ENCODE data around the gene TOP1.
"Not testable (repeated sequence)": the region's sequence is repeated elsewhere in the genome, so short reads cannot be mapped to it uniquely, and the experiment has no call there.

The TOP1 gene

DNA sequence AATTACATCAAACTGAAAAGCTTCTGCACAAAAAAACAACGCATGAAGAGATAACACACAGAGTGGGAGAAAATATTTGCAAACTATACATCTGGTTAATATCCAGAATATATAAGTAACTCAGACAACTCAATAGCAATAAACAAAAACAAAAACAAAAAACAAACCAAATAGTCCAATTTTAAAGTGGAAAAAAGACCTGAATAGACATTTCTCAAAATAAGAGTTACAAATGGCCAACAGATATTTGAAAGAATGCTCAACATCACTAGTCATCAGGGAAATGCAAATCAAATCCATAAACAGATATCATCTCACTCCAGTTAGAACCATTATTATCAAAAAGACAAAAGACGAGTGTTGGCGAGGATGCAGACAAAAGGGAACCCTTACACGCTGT is 28.8 kb upstream of the TOP1 start:
- ATAC-seq (no peak), DNase-seq (no peak)
- Mint-ChIP-seq H3K4me3 (no peak overlapping the region), H3K4me1 (peaks cover 20% of the 10 kb centered on the region), H3K27ac (no peak overlapping the region), H3K9me3 (no peaks in the 10 kb centered on the region), H3K27me3 (no peaks in the 10 kb centered on the region)

DNA sequence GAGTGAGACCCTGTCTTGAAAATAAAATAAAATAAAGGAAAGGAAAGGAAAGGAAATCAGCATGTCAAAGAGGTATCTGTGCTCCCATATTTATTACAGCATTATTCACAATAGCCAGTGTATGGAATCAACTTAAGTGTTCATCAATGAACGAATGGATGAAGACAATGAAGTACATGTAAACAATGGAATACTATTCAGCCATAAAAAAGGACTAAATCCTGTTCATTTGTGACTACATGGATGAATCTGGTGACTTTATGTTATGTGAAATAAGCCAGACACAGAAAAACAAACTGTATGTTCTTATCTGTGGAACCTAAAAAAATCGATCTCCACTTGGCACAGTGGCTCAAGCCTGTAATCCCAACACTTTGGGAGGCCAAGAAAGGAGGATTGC is 28.0 kb upstream of the TOP1 start:
- no peaks in the 10 kb centered on the region for H3K9me3 Mint-ChIP-seq
- no peak for ATAC-seq
- no peaks in the 10 kb centered on the region for H3K27me3 Mint-ChIP-seq
- no peak overlapping the region for H3K27ac Mint-ChIP-seq
- no peak overlapping the region for H3K4me3 Mint-ChIP-seq
- no peak for DNase-seq
- H3K4me1 Mint-ChIP-seq: peaks cover 20% of the 10 kb centered on the region

DNA sequence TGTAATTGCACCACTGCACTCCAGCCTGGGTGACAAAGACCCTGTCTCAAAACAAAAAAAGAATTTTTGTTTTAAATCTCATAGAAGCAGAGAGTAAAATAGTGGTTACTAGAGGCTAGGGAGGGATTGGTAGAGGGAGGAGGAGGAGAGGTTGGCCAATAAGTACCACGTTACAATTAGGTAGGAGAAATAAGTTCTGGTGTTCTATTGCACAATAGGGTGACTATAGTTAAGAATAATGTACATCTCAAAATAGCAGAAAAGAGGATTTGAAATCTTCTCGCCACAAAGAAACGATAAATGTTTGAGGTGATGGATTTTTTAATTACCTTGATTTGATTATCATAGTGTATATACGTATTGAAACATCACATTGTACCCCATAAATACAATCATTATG is 27.1 kb upstream of the TOP1 start:
- no peaks in the 10 kb centered on the region for H3K27me3 Mint-ChIP-seq
- ATAC-seq (no peak), DNase-seq (no peak)
- peaks cover 20% of the 10 kb centered on the region for H3K4me1 Mint-ChIP-seq
- no peak overlapping the region for H3K4me3 Mint-ChIP-seq
- H3K27ac Mint-ChIP-seq: no peak overlapping the region
- H3K9me3 Mint-ChIP-seq: no peaks in the 10 kb centered on the region

DNA sequence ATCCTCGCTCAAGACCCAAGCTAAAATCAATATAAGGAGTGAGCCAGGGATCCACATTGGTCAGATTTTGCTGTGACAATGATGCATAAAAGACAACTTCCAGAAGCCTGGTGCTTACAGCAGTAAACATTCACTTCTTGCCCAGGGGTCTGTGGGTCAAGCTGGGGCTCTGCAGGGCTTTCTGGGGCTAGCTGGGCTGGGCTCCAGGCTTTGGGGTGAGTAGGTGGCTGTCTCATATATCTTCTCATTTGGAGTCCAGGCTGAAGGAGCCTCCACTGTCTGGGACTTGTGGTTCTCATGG is 25.8 kb upstream of the TOP1 start:
- H3K27ac Mint-ChIP-seq: peak overlapping the region; percentile 95 to 96
- no peak for DNase-seq
- no peaks in the 10 kb centered on the region for H3K27me3 Mint-ChIP-seq
- no peak for ATAC-seq
- peak overlapping the region; percentile 60 for H3K4me3 Mint-ChIP-seq
- no peaks in the 10 kb centered on the region for H3K9me3 Mint-ChIP-seq
- peaks cover 31% of the 10 kb centered on the region for H3K4me1 Mint-ChIP-seq

DNA sequence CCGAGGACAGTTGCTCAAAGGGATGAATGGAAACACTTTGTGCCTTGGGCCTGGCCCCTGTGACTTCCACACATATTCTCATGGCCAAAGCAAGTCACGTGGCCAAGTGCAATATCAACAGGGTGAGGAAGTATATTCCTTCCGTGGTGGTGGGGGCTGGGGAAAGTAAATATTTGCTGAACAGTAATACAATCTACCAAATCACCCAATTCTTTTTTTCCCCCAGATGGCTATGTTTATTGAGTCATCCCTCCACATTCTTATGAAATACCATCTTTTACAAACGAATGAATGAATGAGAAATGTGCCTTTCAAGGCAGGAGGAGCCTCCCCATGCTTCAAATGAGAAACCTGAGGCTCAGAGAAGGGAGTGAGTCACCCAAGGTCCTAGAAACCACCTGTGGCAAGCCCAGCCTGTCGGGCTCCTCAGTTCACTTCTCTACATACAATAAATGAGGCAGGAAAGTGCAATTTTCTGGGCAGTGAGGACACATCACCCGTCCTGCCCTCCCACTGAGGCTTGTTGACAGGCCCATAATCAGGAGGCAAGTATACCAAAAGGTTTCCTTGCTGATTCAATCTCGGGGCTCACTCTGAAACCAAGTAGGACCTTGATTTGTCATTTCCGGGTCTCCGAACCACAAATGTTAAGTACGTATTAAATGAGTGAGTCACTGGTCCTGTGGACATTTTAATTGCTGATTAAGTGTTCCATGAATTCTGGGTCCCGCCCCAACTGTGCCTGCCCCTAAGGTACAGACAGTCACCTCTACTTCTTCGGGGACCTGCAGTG is 25.3 kb upstream of the TOP1 start:
- Mint-ChIP-seq H3K27ac (peak overlapping the region; percentile 95 to 96), H3K27me3 (no peaks in the 10 kb centered on the region), H3K9me3 (no peaks in the 10 kb centered on the region), H3K4me3 (peak overlapping the region; percentile 60), H3K4me1 (peaks cover 36% of the 10 kb centered on the region)
- peak; percentile 96 for ATAC-seq
- DNase-seq: peak; percentile 65 to 89

DNA sequence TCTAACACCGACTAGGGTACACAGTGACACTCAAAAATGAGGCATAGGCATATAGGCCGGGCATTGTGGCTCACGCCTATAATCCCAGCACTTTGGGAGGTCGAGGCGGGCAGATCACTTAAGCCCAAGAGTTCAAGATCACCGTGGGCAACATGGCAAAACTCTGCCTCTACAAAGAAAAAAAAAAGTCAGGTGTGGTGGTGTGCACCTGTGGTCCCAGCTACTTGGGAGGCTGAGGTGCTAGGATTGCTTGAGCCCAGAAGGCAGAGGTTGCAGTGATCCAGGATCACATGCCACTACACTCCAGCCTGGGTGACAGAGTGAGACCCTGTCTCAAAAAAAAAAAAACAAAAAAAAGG is 24.7 kb upstream of the TOP1 start:
- Mint-ChIP-seq H3K27ac (peak overlapping the region; percentile 95 to 96), H3K4me1 (peaks cover 41% of the 10 kb centered on the region), H3K4me3 (peak overlapping the region; percentile 57 to 60)
- ATAC-seq, H3K27me3 Mint-ChIP-seq, H3K9me3 Mint-ChIP-seq, DNase-seq: not testable (repeated sequence)

DNA sequence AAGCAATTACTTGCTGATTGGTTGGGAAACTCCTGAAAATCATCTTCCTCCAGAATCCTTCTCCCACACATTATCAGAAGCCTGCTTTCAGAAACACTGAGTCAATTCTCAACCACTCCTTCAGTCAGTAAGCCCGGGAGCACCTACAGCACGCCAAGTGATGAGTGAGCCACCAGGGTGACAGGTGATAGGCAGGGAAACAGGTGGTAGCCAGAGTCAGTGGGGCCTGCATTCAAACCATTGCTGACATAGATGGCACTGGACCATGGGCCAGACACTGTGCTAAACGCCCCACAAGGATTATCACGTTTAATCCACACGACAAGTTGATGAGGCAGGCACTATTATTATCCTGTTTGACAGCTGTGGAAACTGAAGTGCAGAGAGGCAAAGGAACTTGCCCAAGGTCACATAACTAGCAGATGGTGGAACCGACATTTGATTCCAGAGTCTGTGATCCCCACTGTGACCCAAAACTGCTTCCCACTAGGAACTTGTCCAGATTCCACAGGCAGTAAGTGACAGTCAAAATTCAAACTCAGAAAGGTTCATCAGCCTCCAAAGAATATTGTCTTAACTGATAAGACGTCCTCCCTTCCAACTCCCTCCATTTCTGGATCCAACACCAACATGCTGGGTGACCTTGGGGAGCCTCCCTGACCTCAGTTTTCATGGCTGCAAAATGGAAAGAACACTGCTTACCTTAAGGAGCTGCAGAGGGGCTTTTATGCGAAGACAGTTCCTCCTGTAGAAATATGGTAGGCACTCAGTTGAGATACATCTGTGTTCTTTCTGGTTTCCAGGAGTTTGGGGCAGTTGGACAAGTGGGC is 23.9 kb upstream of the TOP1 start:
- DNase-seq (peak in 1 of 2 donors; percentile 18), ATAC-seq (no peak)
- Mint-ChIP-seq H3K4me3 (no peak overlapping the region), H3K9me3 (no peaks in the 10 kb centered on the region), H3K4me1 (peaks cover 41% of the 10 kb centered on the region), H3K27me3 (no peaks in the 10 kb centered on the region), H3K27ac (peak overlapping the region in 1 of 2 donors; percentile 25)

DNA sequence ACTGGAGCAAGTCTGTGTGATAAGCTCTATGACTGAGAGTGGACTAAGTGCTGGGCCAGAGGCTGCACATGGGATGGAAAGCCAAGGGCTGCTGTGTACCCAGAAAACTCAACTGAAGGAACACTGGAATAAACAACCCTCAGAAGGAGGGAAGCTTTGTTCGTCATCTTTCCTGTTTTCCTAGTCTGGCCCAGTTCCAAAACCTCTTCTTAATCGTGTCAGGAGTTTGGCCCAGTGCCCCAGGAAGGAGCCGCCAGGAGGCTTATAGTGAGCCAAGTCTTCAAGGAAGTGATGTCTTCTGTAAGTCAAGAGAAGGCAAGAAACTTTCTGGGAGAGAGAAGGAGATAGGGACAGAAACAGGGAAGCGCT is 23.3 kb upstream of the TOP1 start:
- Mint-ChIP-seq H3K4me1 (peaks cover 47% of the 10 kb centered on the region), H3K9me3 (no peaks in the 10 kb centered on the region), H3K4me3 (no peak overlapping the region), H3K27me3 (no peaks in the 10 kb centered on the region), H3K27ac (peak overlapping the region in 1 of 2 donors; percentile 72)
- no peak for ATAC-seq
- no peak for DNase-seq

DNA sequence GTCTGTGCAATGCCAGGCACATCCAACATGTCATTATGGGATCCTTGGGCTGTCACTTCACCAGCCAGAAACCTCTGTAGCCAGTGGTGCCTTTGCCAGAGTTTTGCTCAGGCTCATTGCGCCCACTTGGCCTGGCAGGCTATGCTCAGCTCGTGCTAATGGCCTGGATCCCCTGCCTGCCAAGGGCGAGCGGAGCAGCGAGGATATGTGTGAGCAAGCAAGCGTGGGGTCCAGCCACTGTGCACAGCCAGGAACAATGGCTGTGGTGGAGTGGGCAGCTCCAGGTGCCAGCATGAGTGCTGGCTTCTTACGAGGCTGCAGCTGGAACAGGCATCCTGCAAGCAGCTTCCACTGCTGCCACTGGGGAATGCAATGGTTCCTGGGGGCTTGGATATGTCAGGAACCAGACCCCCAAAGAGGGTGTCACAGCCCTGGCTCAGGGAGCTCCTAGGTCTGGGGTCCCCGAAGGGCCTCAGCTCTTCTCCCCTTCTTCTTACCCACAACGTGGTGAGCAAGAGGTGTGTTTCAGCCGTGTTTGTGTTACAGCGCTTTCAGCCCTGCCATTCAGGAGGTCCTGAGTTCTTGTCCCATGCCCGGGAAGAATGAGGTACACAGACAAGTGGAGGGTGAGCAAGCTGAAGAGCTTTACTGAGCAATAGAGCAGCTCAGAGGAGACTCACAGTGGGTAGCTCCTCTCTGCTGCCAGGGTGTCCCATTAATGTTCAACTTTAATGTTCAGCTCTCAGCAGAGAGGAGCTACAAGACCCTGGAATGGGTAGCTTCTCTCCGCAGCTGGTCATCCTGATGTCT is 22.3 kb upstream of the TOP1 start:
- Mint-ChIP-seq H3K4me1 (peaks cover 48% of the 10 kb centered on the region), H3K9me3 (no peaks in the 10 kb centered on the region), H3K27ac (no peak overlapping the region), H3K27me3 (no peaks in the 10 kb centered on the region), H3K4me3 (no peak overlapping the region)
- no peak for DNase-seq
- ATAC-seq: no peak

DNA sequence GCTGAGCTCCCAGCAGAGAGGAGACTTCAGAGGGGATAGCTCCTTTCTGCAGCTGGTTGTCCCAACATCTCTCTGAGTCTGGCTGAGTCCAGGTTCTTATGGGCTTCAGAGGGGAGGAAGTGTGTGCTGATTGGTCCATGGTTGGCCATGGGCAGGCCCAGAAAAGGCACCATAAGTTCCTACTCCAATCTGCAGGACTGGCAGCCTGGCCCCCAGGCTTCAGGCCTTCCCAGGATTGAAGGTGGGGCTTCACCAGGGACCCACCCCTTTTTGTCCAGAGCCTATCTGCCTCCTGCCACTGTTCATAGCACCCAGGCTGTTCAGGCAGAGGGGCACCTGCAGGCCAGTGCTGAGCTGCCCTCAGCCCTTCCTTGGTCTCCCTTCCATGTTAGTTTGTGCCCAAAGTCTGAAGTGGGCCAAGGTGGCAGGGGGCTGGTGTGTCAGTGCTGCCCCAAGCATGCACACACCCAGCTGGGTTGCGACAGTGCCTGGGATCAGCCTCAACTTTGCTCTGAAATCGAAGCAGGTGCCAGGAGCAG is 21.6 kb upstream of the TOP1 start:
- ATAC-seq: no peak
- H3K27ac Mint-ChIP-seq: no peak overlapping the region
- no peak overlapping the region for H3K4me3 Mint-ChIP-seq
- peaks cover 55% of the 10 kb centered on the region for H3K4me1 Mint-ChIP-seq
- H3K27me3 Mint-ChIP-seq: no peaks in the 10 kb centered on the region
- DNase-seq: no peak
- H3K9me3 Mint-ChIP-seq: no peaks in the 10 kb centered on the region

DNA sequence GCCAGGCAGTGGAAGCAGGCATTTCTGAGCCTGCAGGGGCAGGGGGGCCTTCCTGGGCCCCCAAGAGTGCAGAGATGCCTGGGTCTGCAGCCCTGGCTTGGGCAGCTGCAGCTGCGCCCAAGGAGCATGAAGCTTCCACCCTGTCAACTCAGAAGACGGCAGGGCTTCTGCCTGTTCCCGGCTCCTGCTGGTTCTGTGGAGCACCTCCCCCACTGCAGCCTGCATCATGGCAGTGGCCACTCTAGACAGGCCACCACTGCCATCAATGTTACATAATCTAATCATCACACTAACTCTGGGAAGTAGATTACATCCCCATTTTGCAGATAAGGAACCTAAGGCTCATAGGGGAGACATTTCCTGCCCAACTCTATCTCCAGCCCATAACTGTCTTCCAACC is 21.1 kb upstream of the TOP1 start:
- no peak for ATAC-seq
- H3K4me1 Mint-ChIP-seq: peaks cover 60% of the 10 kb centered on the region
- no peak for DNase-seq
- H3K9me3 Mint-ChIP-seq: no peaks in the 10 kb centered on the region
- no peak overlapping the region for H3K4me3 Mint-ChIP-seq
- H3K27me3 Mint-ChIP-seq: no peaks in the 10 kb centered on the region
- H3K27ac Mint-ChIP-seq: peak overlapping the region in 1 of 2 donors; percentile 11

DNA sequence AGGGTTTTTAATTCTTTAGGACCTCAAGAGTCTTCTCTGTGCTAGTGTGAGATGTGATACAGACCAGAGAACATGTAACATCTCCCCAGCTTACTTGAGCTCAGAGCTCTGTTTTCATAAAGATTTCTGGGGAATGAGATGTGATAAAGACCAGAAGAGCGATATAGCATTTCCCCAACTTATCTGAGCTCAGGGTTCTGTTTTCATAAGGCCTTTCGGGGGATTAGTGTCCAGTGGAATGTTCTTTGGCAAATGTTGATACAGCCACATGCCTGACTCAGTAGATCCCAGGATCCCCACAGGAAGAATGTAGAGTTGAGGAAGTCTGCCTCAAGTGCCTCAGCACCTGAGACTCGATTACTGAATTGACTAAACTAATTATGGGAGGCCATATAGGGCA is 18.7 kb upstream of the TOP1 start:
- DNase-seq (no peak), ATAC-seq (no peak)
- Mint-ChIP-seq H3K4me1 (peaks cover 44% of the 10 kb centered on the region), H3K9me3 (no peaks in the 10 kb centered on the region), H3K4me3 (no peak overlapping the region), H3K27ac (no peak overlapping the region), H3K27me3 (no peaks in the 10 kb centered on the region)

DNA sequence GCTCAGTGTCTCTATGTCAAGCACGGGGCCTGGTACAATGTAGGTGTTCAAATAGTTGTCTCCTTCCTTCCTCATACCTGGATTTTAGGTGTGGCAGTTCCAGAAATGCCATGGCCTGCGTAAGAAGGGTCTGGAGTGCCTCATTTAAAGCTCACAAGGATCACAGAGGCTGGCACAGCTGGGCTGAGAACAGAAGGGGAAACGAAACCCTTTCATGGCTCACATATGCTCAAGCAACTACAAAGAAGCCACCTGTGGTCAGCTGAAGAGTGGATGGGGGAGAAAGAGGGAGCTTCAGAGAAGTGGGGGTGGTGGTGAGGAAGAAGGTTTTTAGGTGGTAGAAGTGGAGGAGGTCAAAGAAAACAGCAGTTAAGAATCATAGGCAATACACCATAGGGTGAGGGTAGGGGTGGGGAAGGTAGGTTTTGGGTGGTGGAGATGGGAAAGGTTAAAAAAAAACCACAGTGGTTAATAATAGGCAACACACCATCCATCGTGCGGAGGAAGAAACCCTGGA is 17.0 kb upstream of the TOP1 start:
- peaks cover 44% of the 10 kb centered on the region for H3K4me1 Mint-ChIP-seq
- ATAC-seq (peak; percentile 94), DNase-seq (peak in 1 of 2 donors; percentile 70)
- peak overlapping the region; percentile 62 to 85 for H3K27ac Mint-ChIP-seq
- peak overlapping the region; percentile 45 to 54 for H3K4me3 Mint-ChIP-seq
- no peaks in the 10 kb centered on the region for H3K9me3 Mint-ChIP-seq
- H3K27me3 Mint-ChIP-seq: no peaks in the 10 kb centered on the region

DNA sequence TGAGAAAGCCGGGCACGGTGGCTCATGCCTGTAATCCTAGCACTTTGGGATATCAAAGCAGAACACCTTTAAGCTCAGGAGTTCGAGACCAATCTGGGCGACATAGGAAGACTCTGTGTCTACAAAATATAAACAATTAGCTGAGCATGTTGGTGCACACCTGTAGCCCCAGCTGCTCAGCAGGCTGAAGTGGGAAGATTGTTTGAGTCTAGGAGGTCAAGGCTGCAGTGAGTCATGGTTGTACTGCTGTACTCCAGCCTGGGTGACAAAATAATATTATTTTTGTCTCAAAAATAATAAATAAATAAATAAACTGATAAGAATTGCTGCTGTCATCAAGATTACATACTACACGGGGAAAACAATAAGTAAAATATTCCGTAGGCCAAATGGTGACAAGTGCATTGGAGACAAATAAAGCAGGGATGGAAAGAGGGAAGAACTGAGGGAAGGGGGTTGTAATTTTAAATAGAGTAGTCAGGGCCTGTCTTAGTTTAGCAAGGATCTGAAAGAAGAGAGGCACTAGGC is 14.0 kb upstream of the TOP1 start:
- DNase-seq: no peak
- Mint-ChIP-seq H3K4me1 (peaks cover 24% of the 10 kb centered on the region), H3K9me3 (no peaks in the 10 kb centered on the region), H3K27ac (no peak overlapping the region), H3K4me3 (no peak overlapping the region), H3K27me3 (no peaks in the 10 kb centered on the region)
- ATAC-seq: no peak

DNA sequence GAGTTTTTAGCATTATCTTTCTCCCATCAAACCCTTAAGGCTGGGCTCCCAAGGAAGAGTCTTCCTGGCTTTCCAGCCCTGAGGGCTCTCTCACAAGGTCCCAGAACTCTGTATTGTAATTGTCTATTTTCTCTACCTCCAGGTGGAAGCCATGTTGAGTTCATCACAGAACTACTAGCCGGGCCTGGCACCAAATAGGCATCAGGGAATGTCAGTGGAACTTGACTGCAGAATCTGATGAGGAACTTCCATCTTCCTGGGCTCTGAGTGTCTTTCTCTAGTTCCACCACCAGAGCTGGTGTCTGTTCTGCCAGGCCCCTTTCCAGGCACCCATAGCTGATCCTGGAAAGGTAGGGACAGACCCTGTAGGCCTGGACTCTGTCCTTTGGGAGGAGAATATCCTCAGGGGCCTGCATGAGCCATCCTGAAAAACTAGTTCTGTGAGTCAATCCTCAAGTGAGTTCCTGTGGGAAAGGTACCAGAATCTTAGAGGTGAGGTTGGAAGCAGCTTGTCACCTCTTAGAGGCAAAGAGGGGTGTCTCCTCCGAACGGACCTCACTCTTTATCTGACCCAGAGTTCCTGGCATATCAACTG is 11.1 kb upstream of the TOP1 start:
- no peak overlapping the region for H3K27ac Mint-ChIP-seq
- H3K4me3 Mint-ChIP-seq: no peak overlapping the region
- ATAC-seq: no peak
- H3K9me3 Mint-ChIP-seq: no peaks in the 10 kb centered on the region
- peaks cover 4% of the 10 kb centered on the region for H3K4me1 Mint-ChIP-seq
- H3K27me3 Mint-ChIP-seq: no peaks in the 10 kb centered on the region
- DNase-seq: no peak
